GM21447 (cell line): ENCODE measurements around the gene KPNA1.
"Not testable (repeated sequence)": the region's sequence is repeated elsewhere in the genome, so short reads cannot be mapped to it uniquely, and the experiment has no call there.

ENCODE experiments used
- ATAC-seq: cut with Tn5 transposase; IDR thresholded peaks from one replicate; pipeline ENCODE4 v1.9.1; 2021; ENCODE audit not compliant: unreplicated experiment

Gene KPNA1

GRCh38 chr3:122520861-122521260, 6.1 kb upstream of the KPNA1 start:
- ATAC-seq = no peak

GRCh38 chr3:122519693-122520092, 5.0 kb upstream of the KPNA1 start:
- no peak for ATAC-seq

DNA sequence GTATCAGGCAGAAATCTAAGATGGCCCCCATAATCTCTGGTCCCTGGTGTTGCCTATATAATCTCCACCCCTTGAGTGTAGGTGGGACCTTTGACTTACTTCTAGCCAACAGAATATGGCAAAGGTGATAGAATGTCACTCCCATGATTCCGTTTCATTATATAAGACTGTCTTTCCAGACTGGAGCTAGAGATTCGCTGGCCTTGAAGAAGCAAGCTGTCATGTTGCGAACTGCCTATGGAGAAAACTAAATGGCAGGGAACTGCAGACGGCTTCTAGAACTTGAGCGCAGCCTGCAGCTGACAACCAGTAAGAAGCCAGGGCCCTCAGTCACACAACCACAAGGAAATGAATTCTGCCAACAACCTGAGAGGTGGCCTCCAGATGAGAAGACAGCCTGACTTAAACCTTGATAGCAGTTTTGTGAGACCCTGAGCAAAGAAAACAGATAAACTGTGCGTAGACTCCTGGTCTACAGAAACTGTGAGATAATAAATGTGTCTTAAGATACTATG, 2.2 kb upstream of the KPNA1 start:
- no peak for ATAC-seq

- no peak for ATAC-seq
Measured at GRCh38 chr3:122515870-122516269, 1.1 kb upstream of the KPNA1 start.

- no peak for ATAC-seq
Measured at GRCh38 chr3:122515020-122515468, 305 bp upstream of the KPNA1 start.

- no peak for ATAC-seq
Measured at GRCh38 chr3:122513386-122514122, 1.2 kb downstream of the KPNA1 start.

GRCh38 chr3:122512284-122512683, 2.5 kb downstream of the KPNA1 start:
- no peak for ATAC-seq

DNA sequence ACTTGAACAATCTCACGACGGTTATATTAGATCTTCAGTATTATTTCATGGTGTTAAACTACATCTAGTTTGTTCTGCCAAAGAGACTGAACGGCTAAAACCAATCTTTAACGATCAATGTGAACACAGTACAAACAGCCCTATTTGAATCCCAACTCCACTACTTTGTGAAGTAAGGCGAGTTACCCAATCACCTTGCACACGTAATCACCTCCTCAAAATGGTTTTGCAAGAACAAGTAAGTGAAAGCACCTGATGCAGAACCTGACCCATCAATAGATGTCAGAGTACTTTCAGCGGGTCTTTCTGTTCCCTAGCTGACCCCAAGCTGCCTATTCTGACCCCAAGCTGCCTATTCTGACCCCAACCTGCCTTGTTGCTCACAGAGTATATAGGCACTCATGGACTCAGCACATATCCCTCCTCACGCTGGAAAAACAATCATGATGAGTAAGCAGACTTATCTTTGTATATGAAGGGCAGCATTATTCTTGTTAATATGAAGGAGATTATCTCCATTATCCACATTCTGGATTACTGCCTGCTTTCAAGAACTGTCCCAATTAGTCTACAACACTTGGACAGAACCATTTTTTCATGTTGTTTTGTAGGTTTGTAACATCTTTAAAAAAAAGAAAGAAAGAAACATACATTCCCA, 3.7 kb downstream of the KPNA1 start:
- no peak for ATAC-seq

- not testable (repeated sequence) for ATAC-seq
Measured at GRCh38 chr3:122508944-122509343, 5.8 kb downstream of the KPNA1 start.

- no peak for ATAC-seq
Measured at GRCh38 chr3:122508135-122508914, 6.4 kb downstream of the KPNA1 start.

DNA sequence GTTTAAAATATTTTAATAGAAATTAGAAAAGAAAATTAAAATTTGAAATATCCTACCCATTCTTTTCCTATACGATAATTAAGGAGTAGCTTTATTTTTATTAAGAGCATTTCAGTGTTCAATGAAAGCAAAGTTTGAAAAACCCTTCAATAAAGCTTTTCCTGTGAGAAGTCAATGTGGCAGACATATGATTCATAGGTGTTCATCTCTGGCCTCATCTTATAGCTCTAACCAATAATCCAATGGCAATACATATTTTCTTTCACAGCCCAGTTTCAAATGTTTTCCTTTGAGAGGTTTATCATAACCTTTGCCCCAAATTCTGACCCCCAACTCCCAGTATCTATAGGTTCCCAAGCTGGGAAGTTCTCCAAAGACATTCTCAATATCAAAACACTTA, 8.3 kb downstream of the KPNA1 start:
- no peak for ATAC-seq

- ATAC-seq = no peak
Measured at GRCh38 chr3:122505676-122506075, 9.1 kb downstream of the KPNA1 start.

GRCh38 chr3:122502941-122503340, 11.8 kb downstream of the KPNA1 start:
- no peak for ATAC-seq

- no peak for ATAC-seq
Measured at GRCh38 chr3:122502139-122502538, 12.6 kb downstream of the KPNA1 start.

GRCh38 chr3:122500964-122501363, 13.8 kb downstream of the KPNA1 start:
- ATAC-seq = not testable (repeated sequence)

DNA sequence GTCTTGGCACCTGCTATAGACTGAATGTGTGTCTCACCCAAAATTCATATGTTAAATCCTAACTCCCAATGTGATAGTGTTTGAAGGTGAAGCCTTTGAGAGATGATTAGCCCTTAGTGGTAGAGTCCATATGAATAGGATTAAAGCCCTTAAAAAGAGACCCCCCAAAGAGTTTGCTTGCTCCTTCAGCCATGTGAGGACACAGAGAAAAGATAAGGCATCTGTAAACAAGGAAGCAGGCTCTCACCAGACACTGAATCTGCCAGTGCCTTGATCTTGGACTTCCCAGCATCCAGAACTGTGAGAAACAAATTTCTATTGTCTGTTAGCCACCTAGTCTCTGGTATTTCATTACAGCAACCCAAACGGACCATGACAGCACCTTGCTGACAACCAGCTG, 16.6 kb downstream of the KPNA1 start:
- ATAC-seq = no peak

DNA sequence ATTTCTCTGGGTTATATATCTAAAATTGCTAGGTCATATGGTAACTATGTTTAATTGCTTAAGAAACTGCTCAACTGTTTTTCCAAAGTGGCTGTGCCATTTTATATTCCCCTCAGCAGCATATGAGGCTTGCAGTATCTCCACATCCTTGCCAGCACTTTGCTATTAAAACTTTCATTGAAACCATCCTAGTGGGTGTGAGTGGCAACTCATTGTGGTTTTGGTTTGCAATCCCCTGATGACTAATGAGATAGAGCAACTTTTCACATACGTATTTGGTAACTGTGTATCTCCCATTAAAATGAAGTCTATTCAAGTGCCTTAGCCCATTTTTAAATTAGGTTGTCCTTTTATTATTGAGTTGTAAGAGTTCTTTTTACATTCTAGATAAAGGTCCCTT, 17.3 kb downstream of the KPNA1 start:
- ATAC-seq = peak; percentile 94

GRCh38 chr3:122496508-122496907, 18.2 kb downstream of the KPNA1 start:
- no peak for ATAC-seq

DNA sequence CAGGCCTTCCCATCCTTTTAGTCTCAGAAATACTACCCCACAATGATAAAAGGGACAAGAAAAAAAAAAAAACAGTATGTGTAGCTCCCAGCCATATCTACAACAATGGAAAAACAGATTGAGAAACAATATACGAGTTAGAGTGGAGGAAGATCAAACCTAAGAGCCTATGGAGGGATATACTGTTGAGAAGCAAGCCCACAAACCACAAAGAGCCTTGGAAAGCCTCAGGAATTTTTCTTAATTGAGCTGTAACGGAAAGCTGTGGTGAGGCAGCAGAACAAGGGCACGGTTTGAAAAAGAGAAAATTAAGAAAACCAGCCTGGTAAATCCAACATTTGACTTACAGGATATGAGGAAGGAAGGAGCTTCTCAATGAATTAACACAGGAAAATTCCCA, 21.4 kb downstream of the KPNA1 start:
- no peak for ATAC-seq

DNA sequence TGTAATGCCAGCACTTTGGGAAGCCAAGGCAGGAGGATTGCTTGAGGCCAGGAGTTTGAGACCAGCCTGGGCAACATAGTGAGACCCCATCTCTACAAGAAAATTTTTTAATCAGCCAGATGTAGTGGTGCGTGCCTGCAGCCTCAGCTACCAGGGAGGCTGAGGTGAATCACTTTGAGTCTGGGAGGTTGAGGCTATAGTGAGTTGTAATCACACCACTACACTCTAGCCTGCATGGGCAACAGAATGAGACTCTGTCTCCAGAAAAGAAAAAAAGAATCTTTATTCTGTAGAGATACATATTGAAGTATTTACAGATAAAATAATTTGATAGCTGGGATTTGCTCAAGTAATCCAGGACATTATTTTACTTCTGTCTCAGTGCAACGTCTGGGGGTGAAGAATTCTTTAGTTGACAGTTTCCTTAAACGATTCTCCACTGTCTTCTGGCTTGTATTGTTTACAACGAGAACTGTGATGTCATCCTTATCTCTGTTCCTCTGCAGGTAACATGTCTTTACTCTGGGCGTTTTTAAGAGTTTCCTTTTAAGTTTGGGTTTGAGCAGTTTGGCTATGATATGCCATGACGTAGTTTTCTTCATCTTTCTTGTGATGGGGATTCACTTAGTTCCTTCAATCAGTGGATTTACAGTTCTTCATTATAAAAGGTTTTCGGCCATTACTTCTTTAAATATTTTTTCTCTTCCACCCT, 26.3 kb downstream of the KPNA1 start:
- ATAC-seq = no peak

- no peak for ATAC-seq
Measured at GRCh38 chr3:122484985-122485384, 29.8 kb downstream of the KPNA1 start.
